Mammary epithelial cell (primary cell): ENCODE measurements around the gene SOAT2.

ENCODE experiments used
- CTCF ChIP-seq, 2 donors: IDR thresholded peaks in 1 of 2; conservative IDR thresholded peaks in 1 of 2; 2 replicates each; pipeline ENCODE4 v1.5.1; 2011 to 2012; ENCODE audit warnings: inconsistent platforms in 2 of 2, low read length in 2 of 2, mild to moderate bottlenecking in 2 of 2, control low read depth in 1 of 2, low read depth in 1 of 2; ENCODE audit not compliant: insufficient read depth in 1 of 2; ENCODE audit errors: extremely low read depth in 1 of 2
- EZH2 ChIP-seq: IDR thresholded peaks from 2 replicates; pipeline ENCODE4 v1.6.1; 2012; ENCODE audit warnings: low read length, inconsistent platforms, borderline replicate concordance

- TF ChIP-seq CTCF (conservative IDR thresholded peaks at IDR 0.05 in 1 of 2, IDR thresholded peaks at IDR 0.05 in 1 of 2; ENCODE audit: extremely low read depth in 1 of 2, insufficient read depth in 1 of 2, low read depth in 1 of 2, low read length in 2 of 2): no peak
- no peak for TF ChIP-seq EZH2
Observed at GRCh38 chr12:53079226-53080117, 23.8 kb upstream of the SOAT2 start, which contains the start of gene SPRYD3.
